ENCODE results near the gene MALAT1.

MALAT1 gene

GRCh38 chr11:65524014-65524740 lies 25.3 kb downstream of the MALAT1 start:
- peak overlapping the region; percentile 36 for H3K4me2 ChIP-seq (ENCODE audit: low read depth, low read length, poor library complexity, severe bottlenecking)
- H3K9ac ChIP-seq (ENCODE audit: low read length), result no peak overlapping the region
- no peaks in the 10 kb centered on the region; the same call in 1 of the 2 replicates for H3F3A ChIP-seq (ENCODE audit: insufficient read depth)
- no peaks in the 10 kb centered on the region for H3K9me2 ChIP-seq (replicated peaks; ENCODE audit: insufficient read depth, low read length)
- no peaks in the 10 kb centered on the region for H3K27me3 ChIP-seq (ENCODE audit: low read length)
- H3K4me3 ChIP-seq (ENCODE audit: insufficient read depth, low read length, poor library complexity, severe bottlenecking), result no peak overlapping the region
- H4K20me1 ChIP-seq (ENCODE audit: low read depth, low read length), result no peaks in the 10 kb centered on the region
- no peak overlapping the region for H2AFZ ChIP-seq (ENCODE audit: low read depth, low read length, severe bottlenecking)
- TF ChIP-seq EZH2phosphoT487 (conservative IDR thresholded peaks at IDR 0.05; ENCODE audit: low read length) (no peak), CTCF (IDR thresholded peaks at IDR 0.05; ENCODE audit: insufficient read depth, low read length, poor library complexity, severe bottlenecking) (no peak)
- H3K9me3 ChIP-seq (ENCODE audit: insufficient read depth, low read length), result no peaks in the 10 kb centered on the region
- no peaks in the 10 kb centered on the region for H3K36me3 ChIP-seq (ENCODE audit: low read length)
- no peak overlapping the region for H3K27ac ChIP-seq (ENCODE audit: low read depth, low read length)
- peaks cover 5% of the 10 kb centered on the region; the same call in 1 of the 2 replicates for H3K79me2 ChIP-seq (ENCODE audit: insufficient read depth, low read length)

GRCh38 chr11:65524741-65525545 lies 26.1 kb downstream of the MALAT1 start, which contains the start of gene SCYL1:
Gene SCYL1, plus strand, starts transcription at chr11:65525083. Its CDS starts 71 bp downstream, at chr11:65525154.
- TF ChIP-seq CTCF (IDR thresholded peaks at IDR 0.05; ENCODE audit: insufficient read depth, low read length, poor library complexity, severe bottlenecking), result no peak
- H3K27me3 ChIP-seq (ENCODE audit: low read length), result no peaks in the 10 kb centered on the region
- H2AFZ ChIP-seq (ENCODE audit: low read depth, low read length, severe bottlenecking), result peak within 1 kb of the TSS; percentile 81
- peak within 1 kb of the TSS; percentile 89 for H3K4me2 ChIP-seq (ENCODE audit: low read depth, low read length, poor library complexity, severe bottlenecking)
- H3F3A ChIP-seq (ENCODE audit: insufficient read depth), result no peaks in the 10 kb centered on the region; the same call in 1 of the 2 replicates
- H4K20me1 ChIP-seq (ENCODE audit: low read depth, low read length), result no peaks in the 10 kb centered on the region
- H3K4me3 ChIP-seq (ENCODE audit: insufficient read depth, low read length, poor library complexity, severe bottlenecking), result peak within 1 kb of the TSS; percentile 96
- H3K79me2 ChIP-seq (ENCODE audit: insufficient read depth, low read length), result peaks cover 5% of the 10 kb centered on the region; the same call in 1 of the 2 replicates
- H3K27ac ChIP-seq (ENCODE audit: low read depth, low read length), result peak within 1 kb of the TSS; percentile 40; the same call in 1 of the 2 replicates
- H3K36me3 ChIP-seq (ENCODE audit: low read length), result no peaks in the 10 kb centered on the region
- H3K9ac ChIP-seq (ENCODE audit: low read length), result peak within 1 kb of the TSS; percentile 90
- no peaks in the 10 kb centered on the region for H3K9me3 ChIP-seq (ENCODE audit: insufficient read depth, low read length)
- H3K9me2 ChIP-seq (replicated peaks; ENCODE audit: insufficient read depth, low read length), result no peaks in the 10 kb centered on the region

- Histone ChIP-seq H2AFZ (ENCODE audit: low read depth, low read length, severe bottlenecking) (peak overlapping the region; percentile 81), H3K27ac (ENCODE audit: low read depth, low read length) (peak overlapping the region; percentile 40; the same call in 1 of the 2 replicates)
These were observed 27.0 kb downstream of the MALAT1 start for GRCh38 chr11:65525546-65526480.

More at GRCh38 chr11:65525546-65526480, 27.0 kb downstream of the MALAT1 start:
- H4K20me1 ChIP-seq (ENCODE audit: low read depth, low read length), result no peaks in the 10 kb centered on the region
- peak overlapping the region; percentile 89 for H3K4me2 ChIP-seq (ENCODE audit: low read depth, low read length, poor library complexity, severe bottlenecking)
- H3K4me3 ChIP-seq (ENCODE audit: insufficient read depth, low read length, poor library complexity, severe bottlenecking), result peak overlapping the region; percentile 96
- no peaks in the 10 kb centered on the region; the same call in 1 of the 2 replicates for H3F3A ChIP-seq (ENCODE audit: insufficient read depth)
- H3K36me3 ChIP-seq (ENCODE audit: low read length), result no peaks in the 10 kb centered on the region
- H3K79me2 ChIP-seq (ENCODE audit: insufficient read depth, low read length), result peaks cover 5% of the 10 kb centered on the region; the same call in 1 of the 2 replicates
- no peaks in the 10 kb centered on the region for H3K27me3 ChIP-seq (ENCODE audit: low read length)
- H3K9me2 ChIP-seq (replicated peaks; ENCODE audit: insufficient read depth, low read length), result no peaks in the 10 kb centered on the region
- TF ChIP-seq CTCF (IDR thresholded peaks at IDR 0.05; ENCODE audit: insufficient read depth, low read length, poor library complexity, severe bottlenecking), result no peak
- no peak for TF ChIP-seq EZH2phosphoT487 (conservative IDR thresholded peaks at IDR 0.05; ENCODE audit: low read length)
- H3K9ac ChIP-seq (ENCODE audit: low read length), result peak overlapping the region; percentile 90
- no peaks in the 10 kb centered on the region for H3K9me3 ChIP-seq (ENCODE audit: insufficient read depth, low read length)

Measured in SU-DHL-6 (cell line).